Camera-type eye (tissue), 1 donor: Measurements from ENCODE around the gene TRIP10. TPM values are rescaled to one million over a fixed set of nuclear protein-coding genes. Genes with fewer than 3 reads are reported as not detected.

Experiments
- total RNA-seq: library from RNA; depleted of rRNA; stranded (reverse); fragments of >200 nt; gene quantifications from one replicate; pipeline ENCODE4 v1.2.3, GENCODE V29; 2014

TRIP10 gene
- 44.9 TPM for total RNA-seq

GRCh38 chr19:6739390-6739882, at the start of gene TRIP10:
TRIP10 (plus strand) TSS chr19:6739680; CDS start chr19:6739762, 82 bp downstream.

GRCh38 chr19:6720369-6721137, 18.9 kb upstream of the TRIP10 start, which contains the start of gene C3:
C3 (minus strand) TSS chr19:6720650; CDS start chr19:6720589, 61 bp downstream.

GRCh38 chr19:6737284-6737872, 2.1 kb upstream of the TRIP10 start, which contains the start of gene GPR108:
GPR108 (minus strand) TSS chr19:6737580; CDS start chr19:6737576, 4 bp downstream.

GRCh38 chr19:6767357-6768235, 28.1 kb downstream of the TRIP10 start, which contains the start of gene SH2D3A:
SH2D3A (minus strand) TSS chr19:6767435; CDS start chr19:6763748, 3,687 bp downstream.

GRCh38 chr19:6772028-6772865, 32.8 kb downstream of the TRIP10 start, which contains the start of gene VAV1:
VAV1 (plus strand) TSS chr19:6772708; CDS start chr19:6772808, 100 bp downstream.

Other genes with a start within 250 kb of the TRIP10 start
- gene TUBB4A, start 237.4 kb upstream of the TRIP10 start, total RNA-seq, result 51.8 TPM
- 0.44 TPM for gene TNFSF9, start 208.7 kb upstream of the TRIP10 start, total RNA-seq
- 1.8 TPM for gene CD70, start 148.5 kb upstream of the TRIP10 start, total RNA-seq
- 0.33 TPM for gene TNFSF14, start 69.5 kb upstream of the TRIP10 start, total RNA-seq
- 104 TPM for gene C3, start 19.0 kb upstream of the TRIP10 start, total RNA-seq
- 37.9 TPM for gene GPR108, start 2.1 kb upstream of the TRIP10 start, total RNA-seq
- 1.5 TPM for gene SH2D3A, start 27.8 kb downstream of the TRIP10 start, total RNA-seq
- 4.9 TPM for gene VAV1, start 33.0 kb downstream of the TRIP10 start, total RNA-seq
- 2.1 TPM for gene ADGRE1, start 147.9 kb downstream of the TRIP10 start, total RNA-seq